ENCODE measurements around the gene LAGE3.

- no peak for TF ChIP-seq EZH2 (IDR thresholded peaks at IDR 0.05; ENCODE audit: insufficient read depth, poor library complexity, severe bottlenecking)
- TF ChIP-seq EZH2phosphoT487 (IDR thresholded peaks at IDR 0.05; ENCODE audit: insufficient read depth, low read depth), result no peak
Observed at GRCh38 chrX:154482786-154483185, 3.7 kb upstream of the LAGE3 start.

All from GM23248 (cell line).